GM18873 (cell line): Measurements from ENCODE around the gene IDH2.
"Not testable (repeated sequence)": the region's sequence is repeated elsewhere in the genome, so short reads cannot be mapped to it uniquely, and the experiment has no call there.

Source experiments
- ATAC-seq: cut with Tn5 transposase; IDR thresholded peaks from one replicate; pipeline ENCODE4 v1.9.1; 2021; ENCODE audit warnings: mild to moderate bottlenecking, moderate library complexity, moderate number of reproducible peaks; ENCODE audit not compliant: unreplicated experiment, low FRiP score

Gene IDH2

GRCh38 chr15:90101969-90102890 lies at the start of gene IDH2:
IDH2 (minus strand) TSS chr15:90102468; CDS start chr15:90102390, 78 bp downstream.
- peak; percentile 31 for ATAC-seq

GRCh38 chr15:90150551-90150950 lies 48.3 kb upstream of the IDH2 start:
- not testable (repeated sequence) for ATAC-seq

GRCh38 chr15:90149609-90150340 lies 47.5 kb upstream of the IDH2 start:
- ATAC-seq: no peak

- not testable (repeated sequence) for ATAC-seq
Measured at GRCh38 chr15:90146198-90146761, 44.0 kb upstream of the IDH2 start.

GRCh38 chr15:90145761-90146160 lies 43.5 kb upstream of the IDH2 start:
- no peak for ATAC-seq

- no peak for ATAC-seq
Measured at GRCh38 chr15:90145259-90145658, 43.0 kb upstream of the IDH2 start.

GRCh38 chr15:90143166-90143655 lies 40.9 kb upstream of the IDH2 start:
- ATAC-seq: no peak

GRCh38 chr15:90142216-90143165 lies 40.2 kb upstream of the IDH2 start:
- ATAC-seq: no peak

- no peak for ATAC-seq
Measured at GRCh38 chr15:90141646-90142045, 39.4 kb upstream of the IDH2 start.

- not testable (repeated sequence) for ATAC-seq
Measured at GRCh38 chr15:90139549-90139948, 37.3 kb upstream of the IDH2 start.

- no peak for ATAC-seq
Measured at GRCh38 chr15:90138071-90138833, 36.0 kb upstream of the IDH2 start.

- no peak for ATAC-seq
Measured at GRCh38 chr15:90132437-90132836, 30.2 kb upstream of the IDH2 start.

GRCh38 chr15:90131848-90132247 lies 29.6 kb upstream of the IDH2 start:
- ATAC-seq: no peak

GRCh38 chr15:90130291-90130690 lies 28.0 kb upstream of the IDH2 start:
- no peak for ATAC-seq

GRCh38 chr15:90126596-90127435 lies 24.5 kb upstream of the IDH2 start:
- ATAC-seq: no peak

- ATAC-seq: no peak
Measured at GRCh38 chr15:90126022-90126421, 23.8 kb upstream of the IDH2 start.

- no peak for ATAC-seq
Measured at GRCh38 chr15:90124507-90124906, 22.2 kb upstream of the IDH2 start.

- no peak for ATAC-seq
Measured at GRCh38 chr15:90121086-90121485, 18.8 kb upstream of the IDH2 start.
